Measurements from ENCODE around the gene DCAF10. TPM values are rescaled to one million over a fixed set of nuclear protein-coding genes. Genes with fewer than 3 reads are reported as not detected.
"Not testable (repeated sequence)": the region's sequence is repeated elsewhere in the genome, so short reads cannot be mapped to it uniquely, and the experiment has no call there.

Gene DCAF10
- total and polyA plus RNA-seq, 2 donors (not counting 1 experiment from before 2014, with no cell fraction given) = 9.5 to 22.1 TPM

DNA sequence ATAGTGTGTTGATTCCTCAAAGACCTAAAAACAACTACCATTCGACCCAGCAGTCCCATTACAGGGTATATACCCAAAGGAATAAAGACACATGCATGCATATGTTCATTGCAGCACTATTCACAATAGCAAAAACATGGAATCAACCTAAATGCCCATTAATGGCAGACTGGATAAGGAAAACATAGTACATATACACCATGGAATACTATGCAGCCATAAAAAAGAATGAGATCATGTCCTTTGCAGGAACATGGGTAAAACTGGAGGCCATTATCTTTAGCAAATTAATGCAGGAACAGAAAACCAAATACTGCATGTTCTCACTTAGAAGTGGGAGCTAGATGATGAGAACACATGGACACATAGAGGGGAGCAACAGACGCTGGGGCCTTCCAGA is 24.6 kb downstream of the DCAF10 start:
- WGBS (ENCODE audit: insufficient coverage) = 100% methylated on average over 1 of the region's 2 CpGs
- POLR2A ChIA-PET; intact Hi-C loops (cut with micrococcal nuclease); H3K9ac ChIP-seq (ENCODE audit: low read length); H3K4me2 ChIP-seq (replicated peaks; ENCODE audit: low read depth, low read length, poor library complexity, severe bottlenecking); H3K27ac Mint-ChIP-seq; H2AFZ ChIP-seq (ENCODE audit: insufficient read depth, low read depth, low read length, poor library complexity, severe bottlenecking); CTCF ChIA-PET; H3K9me3 Mint-ChIP-seq (ENCODE audit: insufficient read depth); H3K4me3 Mint-ChIP-seq; ATAC-seq (ENCODE audit: low read depth); H4K20me1 ChIP-seq (ENCODE audit: control insufficient read depth, insufficient read depth, low read length, poor library complexity, severe bottlenecking); DNase-seq; H3K27ac ChIP-seq (ENCODE audit: low read length in 2 of 2); H3K4me1 ChIP-seq (ENCODE audit: control insufficient read depth in 2 of 2, insufficient read depth in 2 of 2, low read length in 2 of 2); H3K27me3 ChIP-seq (replicated peaks in 1 of 4; ENCODE audit: control extremely low read depth in 1 of 4, control insufficient read depth in 3 of 4, insufficient read depth in 4 of 4, low read length in 3 of 4); H3K4me3 ChIP-seq (ENCODE audit: control extremely low read depth in 1 of 5, extremely low read depth in 1 of 5, insufficient read depth in 1 of 5, low read depth in 2 of 5, low read length in 4 of 5); H3K79me2 ChIP-seq (ENCODE audit: control insufficient read depth, insufficient read depth, low read length); H3K4me1 Mint-ChIP-seq; H3K27me3 Mint-ChIP-seq; H3K9me3 ChIP-seq (ENCODE audit: control extremely low read depth in 1 of 3, control insufficient read depth in 2 of 3, insufficient read depth in 1 of 3, low read length in 2 of 3): not testable (repeated sequence)
- peaks cover 7 to 41% of the 10 kb centered on the region in 2 experiments for H3K36me3 ChIP-seq (replicated peaks in 1 of 2; ENCODE audit: control extremely low read depth in 1 of 2, control insufficient read depth in 1 of 2, extremely low read depth in 1 of 2, insufficient read depth in 2 of 2, low read length in 1 of 2)

DNA sequence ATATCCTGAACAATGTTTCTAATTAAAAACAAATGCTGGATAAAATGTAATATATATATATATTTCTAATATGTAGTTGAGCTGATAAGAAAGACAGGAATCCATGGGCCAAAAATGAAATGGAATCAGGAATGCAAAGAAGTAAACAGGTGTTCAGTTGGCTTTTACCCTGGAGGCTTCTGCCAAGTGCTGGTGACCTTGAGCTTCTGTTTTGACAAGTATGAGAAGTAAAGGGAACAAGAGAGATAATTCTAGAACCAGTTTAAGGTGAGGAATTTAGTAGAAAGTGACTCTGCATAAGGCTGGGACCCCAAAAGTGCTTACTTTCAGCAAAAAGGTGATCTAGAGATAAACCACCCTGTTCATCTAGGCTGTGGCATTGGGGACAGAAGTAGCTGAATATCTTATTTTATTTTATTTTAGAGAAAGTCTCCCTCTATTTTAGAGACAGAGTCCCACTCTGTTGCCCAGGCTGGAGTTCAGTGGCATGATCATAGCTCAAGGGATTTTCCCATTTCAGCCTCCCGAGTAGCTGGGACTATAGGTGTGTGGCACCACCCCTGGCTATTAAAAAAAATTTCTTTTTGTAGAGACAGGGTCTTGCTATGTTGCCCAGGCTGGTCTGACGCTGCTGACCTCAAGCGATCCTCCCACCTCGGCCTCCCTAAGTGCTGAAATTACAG is 27.0 kb downstream of the DCAF10 start:
- TF ChIP-seq EZH2 (IDR thresholded peaks at IDR 0.05; ENCODE audit: borderline replicate concordance, insufficient read depth, low read depth, low read length, poor library complexity, severe bottlenecking) = no peak
- TF ChIP-seq, protein P1, sequence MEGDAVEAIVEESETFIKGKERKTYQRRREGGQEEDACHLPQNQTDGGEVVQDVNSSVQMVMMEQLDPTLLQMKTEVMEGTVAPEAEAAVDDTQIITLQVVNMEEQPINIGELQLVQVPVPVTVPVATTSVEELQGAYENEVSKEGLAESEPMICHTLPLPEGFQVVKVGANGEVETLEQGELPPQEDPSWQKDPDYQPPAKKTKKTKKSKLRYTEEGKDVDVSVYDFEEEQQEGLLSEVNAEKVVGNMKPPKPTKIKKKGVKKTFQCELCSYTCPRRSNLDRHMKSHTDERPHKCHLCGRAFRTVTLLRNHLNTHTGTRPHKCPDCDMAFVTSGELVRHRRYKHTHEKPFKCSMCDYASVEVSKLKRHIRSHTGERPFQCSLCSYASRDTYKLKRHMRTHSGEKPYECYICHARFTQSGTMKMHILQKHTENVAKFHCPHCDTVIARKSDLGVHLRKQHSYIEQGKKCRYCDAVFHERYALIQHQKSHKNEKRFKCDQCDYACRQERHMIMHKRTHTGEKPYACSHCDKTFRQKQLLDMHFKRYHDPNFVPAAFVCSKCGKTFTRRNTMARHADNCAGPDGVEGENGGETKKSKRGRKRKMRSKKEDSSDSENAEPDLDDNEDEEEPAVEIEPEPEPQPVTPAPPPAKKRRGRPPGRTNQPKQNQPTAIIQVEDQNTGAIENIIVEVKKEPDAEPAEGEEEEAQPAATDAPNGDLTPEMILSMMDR (IDR thresholded peaks at IDR 0.05) = no peak
- Histone ChIP-seq H3K9me3 (ENCODE audit: control extremely low read depth in 1 of 3, control insufficient read depth in 2 of 3, insufficient read depth in 1 of 3, low read length in 2 of 3) (no peaks in the 10 kb centered on the region), H3K27me3 (replicated peaks in 1 of 4; ENCODE audit: control extremely low read depth in 1 of 4, control insufficient read depth in 3 of 4, insufficient read depth in 4 of 4, low read length in 3 of 4) (no peaks in the 10 kb centered on the region), H3K79me2 (ENCODE audit: control insufficient read depth, insufficient read depth, low read length) (no peaks in the 10 kb centered on the region), H3K4me2 (replicated peaks; ENCODE audit: low read depth, low read length, poor library complexity, severe bottlenecking) (no peak overlapping the region), H3K36me3 (replicated peaks in 1 of 2; ENCODE audit: control extremely low read depth in 1 of 2, control insufficient read depth in 1 of 2, extremely low read depth in 1 of 2, insufficient read depth in 2 of 2, low read length in 1 of 2) (peaks cover 7 to 29% of the 10 kb centered on the region in 2 experiments), H3K9ac (ENCODE audit: low read length) (no peak overlapping the region), H3K4me1 (ENCODE audit: control insufficient read depth in 2 of 2, insufficient read depth in 2 of 2, low read length in 2 of 2) (no peaks in the 10 kb centered on the region), H2AFZ (ENCODE audit: insufficient read depth, low read depth, low read length, poor library complexity, severe bottlenecking) (no peak overlapping the region), H4K20me1 (ENCODE audit: control insufficient read depth, insufficient read depth, low read length, poor library complexity, severe bottlenecking) (no peaks in the 10 kb centered on the region), H3K4me3 (ENCODE audit: control extremely low read depth in 1 of 5, extremely low read depth in 1 of 5, insufficient read depth in 1 of 5, low read depth in 2 of 5, low read length in 4 of 5) (no peak overlapping the region), H3K27ac (ENCODE audit: low read length in 2 of 2) (no peak overlapping the region)
- Mint-ChIP-seq H3K9me3 (ENCODE audit: insufficient read depth) (peaks cover 5% of the 10 kb centered on the region), H3K4me1 (no peaks in the 10 kb centered on the region), H3K27me3 (no peaks in the 10 kb centered on the region), H3K27ac (no peak overlapping the region), H3K4me3 (no peak overlapping the region)
- POLR2A ChIA-PET = no interaction called here
- WGBS (ENCODE audit: insufficient coverage) = 93% methylated on average over 4 of the region's 4 CpGs
- CTCF ChIA-PET = no interaction called here
- intact Hi-C loops (cut with micrococcal nuclease) = no loop called here
- DNase-seq = no peak
- ATAC-seq (ENCODE audit: low read depth) = no peak

Measured in B cell (primary cell).